ENCODE results near the gene RAC2.

DNA sequence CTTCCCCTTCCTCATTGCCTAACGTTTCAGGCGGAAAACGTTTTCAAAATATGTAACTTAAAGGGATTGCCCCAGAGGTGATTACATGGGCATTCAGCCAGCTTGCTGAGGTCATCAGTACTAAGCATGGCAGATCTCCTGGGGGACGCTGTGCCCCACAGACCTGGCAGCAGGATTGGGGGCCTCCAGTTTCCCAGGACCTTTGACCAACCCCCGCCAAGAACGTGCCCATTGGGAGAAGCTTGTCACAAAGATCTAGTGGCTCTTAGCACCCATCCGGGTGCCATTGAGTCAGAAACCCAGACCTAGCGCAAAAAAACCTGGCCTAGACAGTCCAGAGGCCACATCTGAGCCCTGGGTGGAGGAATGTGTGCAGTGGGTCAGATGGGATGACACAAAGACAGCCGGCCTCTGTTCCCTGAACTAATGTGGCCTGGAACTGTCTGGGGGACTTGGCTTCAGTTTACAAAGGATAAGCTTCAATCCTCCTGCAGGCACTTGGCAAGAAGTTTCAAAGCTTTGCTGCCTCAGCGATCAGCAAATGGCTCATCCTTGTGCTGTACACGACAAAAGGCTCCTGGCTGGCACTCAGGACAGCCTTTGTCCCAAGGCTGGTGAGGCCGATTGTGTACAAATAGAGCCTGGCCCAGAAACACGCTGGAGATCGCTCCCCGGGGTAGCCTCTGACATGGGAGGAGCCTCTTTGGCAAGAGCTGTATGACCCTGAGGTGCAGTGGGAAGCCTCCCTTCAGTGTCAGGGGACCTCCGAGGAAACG, 65.5 kb downstream of the RAC2 start:
- TF ChIP-seq, protein P1, sequence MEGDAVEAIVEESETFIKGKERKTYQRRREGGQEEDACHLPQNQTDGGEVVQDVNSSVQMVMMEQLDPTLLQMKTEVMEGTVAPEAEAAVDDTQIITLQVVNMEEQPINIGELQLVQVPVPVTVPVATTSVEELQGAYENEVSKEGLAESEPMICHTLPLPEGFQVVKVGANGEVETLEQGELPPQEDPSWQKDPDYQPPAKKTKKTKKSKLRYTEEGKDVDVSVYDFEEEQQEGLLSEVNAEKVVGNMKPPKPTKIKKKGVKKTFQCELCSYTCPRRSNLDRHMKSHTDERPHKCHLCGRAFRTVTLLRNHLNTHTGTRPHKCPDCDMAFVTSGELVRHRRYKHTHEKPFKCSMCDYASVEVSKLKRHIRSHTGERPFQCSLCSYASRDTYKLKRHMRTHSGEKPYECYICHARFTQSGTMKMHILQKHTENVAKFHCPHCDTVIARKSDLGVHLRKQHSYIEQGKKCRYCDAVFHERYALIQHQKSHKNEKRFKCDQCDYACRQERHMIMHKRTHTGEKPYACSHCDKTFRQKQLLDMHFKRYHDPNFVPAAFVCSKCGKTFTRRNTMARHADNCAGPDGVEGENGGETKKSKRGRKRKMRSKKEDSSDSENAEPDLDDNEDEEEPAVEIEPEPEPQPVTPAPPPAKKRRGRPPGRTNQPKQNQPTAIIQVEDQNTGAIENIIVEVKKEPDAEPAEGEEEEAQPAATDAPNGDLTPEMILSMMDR (IDR thresholded peaks at IDR 0.05) = no peak
- TF ChIP-seq POLR2A (IDR thresholded peaks at IDR 0.05) = no peak
